Measurements from ENCODE around the gene EVA1C.
"Not testable (repeated sequence)": the region's sequence is repeated elsewhere in the genome, so short reads cannot be mapped to it uniquely, and the experiment has no call there.

The EVA1C gene

GRCh38 chr21:32530809-32531208 is 118.3 kb downstream of the EVA1C start:
- not testable (repeated sequence) for DNase-seq (ENCODE audit: low read depth in 2 of 2)

- not testable (repeated sequence) for DNase-seq (ENCODE audit: low read depth in 2 of 2)
These were observed 119.1 kb downstream of the EVA1C start for GRCh38 chr21:32531561-32531960.

- no peak for DNase-seq (ENCODE audit: low read depth in 2 of 2)
These were observed 120.1 kb downstream of the EVA1C start for GRCh38 chr21:32532636-32533035.

- no peak for DNase-seq (ENCODE audit: low read depth in 2 of 2)
These were observed 120.5 kb downstream of the EVA1C start for GRCh38 chr21:32533053-32533452.

- no peak for DNase-seq (ENCODE audit: low read depth in 2 of 2)
These were observed 121.1 kb downstream of the EVA1C start for GRCh38 chr21:32533611-32534010.

- DNase-seq (ENCODE audit: low read depth in 2 of 2): no peak
These were observed 121.6 kb downstream of the EVA1C start for GRCh38 chr21:32534113-32534512.

- DNase-seq (ENCODE audit: low read depth in 2 of 2): no peak
These were observed 123.1 kb downstream of the EVA1C start for GRCh38 chr21:32535612-32536011.

GRCh38 chr21:32537569-32537881 is 125.0 kb downstream of the EVA1C start:
- DNase-seq (ENCODE audit: low read depth in 2 of 2): no peak

- peak; percentile 7 to 24 for DNase-seq (ENCODE audit: low read depth in 2 of 2)
These were observed 125.8 kb downstream of the EVA1C start for GRCh38 chr21:32538147-32538792.

GRCh38 chr21:32539378-32539777 is 126.9 kb downstream of the EVA1C start:
- DNase-seq (ENCODE audit: low read depth in 2 of 2): no peak

- DNase-seq (ENCODE audit: low read depth in 2 of 2): not testable (repeated sequence)
These were observed 130.6 kb downstream of the EVA1C start for GRCh38 chr21:32543056-32543455.

GRCh38 chr21:32543975-32544374 is 131.5 kb downstream of the EVA1C start:
- DNase-seq (ENCODE audit: low read depth in 2 of 2): no peak

GRCh38 chr21:32544697-32545096 is 132.2 kb downstream of the EVA1C start:
- no peak for DNase-seq (ENCODE audit: low read depth in 2 of 2)

- DNase-seq (ENCODE audit: low read depth in 2 of 2): no peak
These were observed 133.5 kb downstream of the EVA1C start for GRCh38 chr21:32545948-32546441.

GRCh38 chr21:32547018-32547417 is 134.5 kb downstream of the EVA1C start:
- no peak for DNase-seq (ENCODE audit: low read depth in 2 of 2)

- DNase-seq (ENCODE audit: low read depth in 2 of 2): no peak
These were observed 136.5 kb downstream of the EVA1C start for GRCh38 chr21:32548978-32549377.

- no peak for DNase-seq (ENCODE audit: low read depth in 2 of 2)
These were observed 136.9 kb downstream of the EVA1C start for GRCh38 chr21:32549440-32549839.

GRCh38 chr21:32549886-32550285 is 137.4 kb downstream of the EVA1C start:
- DNase-seq (ENCODE audit: low read depth in 2 of 2): no peak

GRCh38 chr21:32554832-32555638 is 142.5 kb downstream of the EVA1C start:
- DNase-seq (ENCODE audit: low read depth in 2 of 2): no peak

GRCh38 chr21:32558106-32558505 is 145.6 kb downstream of the EVA1C start:
- DNase-seq (ENCODE audit: low read depth in 2 of 2): no peak

GRCh38 chr21:32559006-32559610 is 146.6 kb downstream of the EVA1C start:
- no peak for DNase-seq (ENCODE audit: low read depth in 2 of 2)

GRCh38 chr21:32560896-32561295 is 148.4 kb downstream of the EVA1C start:
- DNase-seq (ENCODE audit: low read depth in 2 of 2): no peak

GRCh38 chr21:32561476-32561875 is 149.0 kb downstream of the EVA1C start:
- DNase-seq (ENCODE audit: low read depth in 2 of 2): not testable (repeated sequence)
